ENCODE measurements around the gene TLE2. TPM values are rescaled to one million over a fixed set of nuclear protein-coding genes. Genes with fewer than 3 reads are reported as not detected.
A peak's percentile ranks its signal among the peaks of the same experiment; 100 is the strongest.

Gene TLE2
- total and polyA plus RNA-seq, 9 of the 15 experiments (the other 6 are each of a cell fraction or from before 2014, with no cell fraction given), result 0.35 to 13.1 (median 6.2) TPM

- TF ChIP-seq ZBTB2 (IDR thresholded peaks at IDR 0.05) (peak; percentile 88), GATAD2A (IDR thresholded peaks at IDR 0.05) (peak; percentile 81), ATF1 (CRISPR knock-in tag; IDR thresholded peaks at IDR 0.05) (no peak), ATF1 (tag; IDR thresholded peaks at IDR 0.05) (peak; percentile 77), PKNOX1 (IDR thresholded peaks at IDR 0.05) (peak; percentile 95), MTA1 (IDR thresholded peaks at IDR 0.05; ENCODE audit: borderline replicate concordance) (peak; percentile 58; the same call in 1 of the 2 replicates), ZNF586 (CRISPR knock-in tag; conservative IDR thresholded peaks at IDR 0.05) (no peak), MEF2A (IDR thresholded peaks at IDR 0.05; ENCODE audit: control insufficient read depth, low read depth, low read length) (peak; percentile 45; the same call in 1 of the 2 replicates), ZNF12 (CRISPR knock-in tag; IDR thresholded peaks at IDR 0.05) (no peak), SETDB1 (IDR thresholded peaks at IDR 0.05; ENCODE audit: low read length) (no peak), RCOR1 (IDR thresholded peaks at IDR 0.05; ENCODE audit: borderline replicate concordance in 1 of 2, low read depth in 2 of 2, low read length in 2 of 2) (peak in 1 of 2 experiments; percentile 48; a peak in 1 of 4 replicates), KDM4B (IDR thresholded peaks at IDR 0.05; ENCODE audit: borderline replicate concordance in 2 of 2, low read depth in 1 of 2) (peak in 1 of 2 experiments; percentile 56; a peak in 1 of 4 replicates), ZBTB40 (IDR thresholded peaks at IDR 0.05) (peak; percentile 32; the same call in 1 of the 2 replicates), ZBTB40 (CRISPR knock-in tag; IDR thresholded peaks at IDR 0.05) (no peak), ZZZ3 (IDR thresholded peaks at IDR 0.05) (no peak), NELFE (IDR thresholded peaks at IDR 0.05; ENCODE audit: insufficient read depth, insufficient read length) (no peak), ELF1 (tag; IDR thresholded peaks at IDR 0.05) (no peak), MTA2 (IDR thresholded peaks at IDR 0.05; ENCODE audit: low read depth) (peak; percentile 87), SNRNP70 (optimal IDR thresholded peaks at IDR 0.05; ENCODE audit: low read depth, low read length) (no peak)
Observed at GRCh38 chr19:3047496-3048189, 18.6 kb upstream of the TLE2 start (continued).
